Mesothelial cell of epicardium (in vitro differentiated cells): ENCODE results near the gene NFKBIE. TPM values are rescaled to one million over a fixed set of nuclear protein-coding genes. Genes with fewer than 3 reads are reported as not detected.

Source experiments
- DNase-seq, 2 experiments: peaks; one replicate each; pipeline ENCODE4 v3.0.0; 2021; ENCODE audit warnings: low spot score in 2 of 2; ENCODE audit not compliant: unreplicated experiment in 2 of 2
- H3K27ac Mint-ChIP-seq: 2 replicates; pipeline ENCODE4 v1.8.0; 2021; ENCODE audit warnings: mixed read lengths
- H3K27me3 Mint-ChIP-seq: 2 replicates; pipeline ENCODE4 v1.8.0; 2021; ENCODE audit warnings: low read depth, mixed read lengths
- H3K36me3 Mint-ChIP-seq: 2 replicates; pipeline ENCODE4 v1.8.0; 2021; ENCODE audit warnings: mixed read lengths
- H3K4me1 Mint-ChIP-seq: 2 replicates; pipeline ENCODE4 v1.8.0; 2021; ENCODE audit warnings: mixed read lengths
- H3K4me3 Mint-ChIP-seq: 2 replicates; pipeline ENCODE4 v1.8.0; 2021; ENCODE audit warnings: mild to moderate bottlenecking, moderate library complexity, mixed read lengths
- H3K9me3 Mint-ChIP-seq: 2 replicates; pipeline ENCODE4 v1.8.0; 2021; ENCODE audit warnings: mixed read lengths
- total RNA-seq: library from RNA; stranded (reverse); gene quantifications from 3 replicates; pipeline ENCODE4 v1.2.1, GENCODE V29; 2021
- TF ChIP-seq, protein P1 (sequence below): fragments of 200-600 bp; sonication (generic); IDR thresholded peaks from one replicate; pipeline ENCODE4 v1.5.0; 2021; ENCODE audit warnings: antibody characterized with exemption; ENCODE audit not compliant: unreplicated experiment

The NFKBIE gene
- total RNA-seq, 1 donor from 2014 or later: 9.7 TPM

DNA sequence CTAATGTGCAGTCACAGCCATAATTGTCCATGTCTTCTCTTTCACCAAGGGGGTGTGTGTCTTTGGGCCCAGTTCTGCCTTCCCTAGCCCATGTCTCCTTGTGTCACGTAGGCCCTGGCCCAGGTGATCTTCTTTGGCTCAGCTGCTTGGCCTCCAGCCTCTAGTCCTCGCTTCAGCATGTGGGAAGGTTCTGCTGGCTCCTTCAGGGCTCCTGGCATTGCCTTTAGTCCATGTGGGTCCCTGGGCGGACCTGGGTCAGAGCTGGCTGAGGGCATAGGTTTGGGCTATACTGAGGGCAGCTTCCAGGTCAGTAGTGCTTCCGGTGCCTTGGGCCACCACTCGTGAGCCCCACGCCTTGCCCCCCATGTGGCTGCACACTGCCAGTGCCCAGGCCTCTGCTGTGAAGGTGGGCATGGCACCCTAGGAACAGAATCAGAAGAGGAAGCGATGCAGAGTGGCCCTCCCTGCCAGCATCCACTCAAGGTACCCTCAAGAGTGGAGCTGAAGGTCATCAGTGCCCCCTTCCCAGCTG lies 35.0 kb upstream of the NFKBIE start:
- Mint-ChIP-seq H3K9me3 (no peaks in the 10 kb centered on the region), H3K36me3 (peaks cover 23% of the 10 kb centered on the region), H3K27me3 (peaks cover 35% of the 10 kb centered on the region), H3K4me3 (no peak overlapping the region), H3K4me1 (peaks cover 5% of the 10 kb centered on the region), H3K27ac (no peak overlapping the region)
- DNase-seq: no peak
- TF ChIP-seq, protein P1, sequence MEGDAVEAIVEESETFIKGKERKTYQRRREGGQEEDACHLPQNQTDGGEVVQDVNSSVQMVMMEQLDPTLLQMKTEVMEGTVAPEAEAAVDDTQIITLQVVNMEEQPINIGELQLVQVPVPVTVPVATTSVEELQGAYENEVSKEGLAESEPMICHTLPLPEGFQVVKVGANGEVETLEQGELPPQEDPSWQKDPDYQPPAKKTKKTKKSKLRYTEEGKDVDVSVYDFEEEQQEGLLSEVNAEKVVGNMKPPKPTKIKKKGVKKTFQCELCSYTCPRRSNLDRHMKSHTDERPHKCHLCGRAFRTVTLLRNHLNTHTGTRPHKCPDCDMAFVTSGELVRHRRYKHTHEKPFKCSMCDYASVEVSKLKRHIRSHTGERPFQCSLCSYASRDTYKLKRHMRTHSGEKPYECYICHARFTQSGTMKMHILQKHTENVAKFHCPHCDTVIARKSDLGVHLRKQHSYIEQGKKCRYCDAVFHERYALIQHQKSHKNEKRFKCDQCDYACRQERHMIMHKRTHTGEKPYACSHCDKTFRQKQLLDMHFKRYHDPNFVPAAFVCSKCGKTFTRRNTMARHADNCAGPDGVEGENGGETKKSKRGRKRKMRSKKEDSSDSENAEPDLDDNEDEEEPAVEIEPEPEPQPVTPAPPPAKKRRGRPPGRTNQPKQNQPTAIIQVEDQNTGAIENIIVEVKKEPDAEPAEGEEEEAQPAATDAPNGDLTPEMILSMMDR: no peak

DNA sequence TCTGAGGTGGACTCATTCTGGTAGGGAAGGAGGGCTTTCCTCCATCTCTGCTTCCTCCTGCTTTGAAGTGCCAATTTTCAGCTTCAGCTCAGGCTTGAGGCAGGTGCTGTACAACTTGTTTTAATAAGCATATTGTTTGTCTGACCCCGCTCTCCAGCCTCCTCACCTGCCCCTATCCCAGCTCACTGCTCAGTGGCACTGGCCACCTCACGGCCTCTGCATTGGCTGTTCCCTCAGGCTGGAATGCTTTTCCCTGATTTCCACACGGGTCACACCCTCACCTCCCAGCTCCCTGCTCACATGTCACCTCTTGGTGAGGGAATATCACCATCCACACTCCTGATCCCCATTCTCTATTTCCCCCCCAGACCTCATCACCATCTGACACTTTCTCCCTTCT lies 33.5 kb upstream of the NFKBIE start:
- Mint-ChIP-seq H3K36me3 (peaks cover 23% of the 10 kb centered on the region), H3K27me3 (peaks cover 50% of the 10 kb centered on the region), H3K4me3 (peak overlapping the region; percentile 20), H3K27ac (peak overlapping the region; percentile 5), H3K4me1 (peaks cover 5% of the 10 kb centered on the region), H3K9me3 (no peaks in the 10 kb centered on the region)
- TF ChIP-seq, protein P1: no peak
- DNase-seq: no peak

- H3K4me3 Mint-ChIP-seq: peak overlapping the region; percentile 54
- H3K36me3 Mint-ChIP-seq: peaks cover 18% of the 10 kb centered on the region
- H3K27ac Mint-ChIP-seq: no peak overlapping the region
- DNase-seq: no peak
- H3K9me3 Mint-ChIP-seq: no peaks in the 10 kb centered on the region
- H3K27me3 Mint-ChIP-seq: peaks cover 56% of the 10 kb centered on the region
- TF ChIP-seq, protein P1: no peak
- H3K4me1 Mint-ChIP-seq: peaks cover 5% of the 10 kb centered on the region
Observed at GRCh38 chr6:44298055-44298803, 32.9 kb upstream of the NFKBIE start.

DNA sequence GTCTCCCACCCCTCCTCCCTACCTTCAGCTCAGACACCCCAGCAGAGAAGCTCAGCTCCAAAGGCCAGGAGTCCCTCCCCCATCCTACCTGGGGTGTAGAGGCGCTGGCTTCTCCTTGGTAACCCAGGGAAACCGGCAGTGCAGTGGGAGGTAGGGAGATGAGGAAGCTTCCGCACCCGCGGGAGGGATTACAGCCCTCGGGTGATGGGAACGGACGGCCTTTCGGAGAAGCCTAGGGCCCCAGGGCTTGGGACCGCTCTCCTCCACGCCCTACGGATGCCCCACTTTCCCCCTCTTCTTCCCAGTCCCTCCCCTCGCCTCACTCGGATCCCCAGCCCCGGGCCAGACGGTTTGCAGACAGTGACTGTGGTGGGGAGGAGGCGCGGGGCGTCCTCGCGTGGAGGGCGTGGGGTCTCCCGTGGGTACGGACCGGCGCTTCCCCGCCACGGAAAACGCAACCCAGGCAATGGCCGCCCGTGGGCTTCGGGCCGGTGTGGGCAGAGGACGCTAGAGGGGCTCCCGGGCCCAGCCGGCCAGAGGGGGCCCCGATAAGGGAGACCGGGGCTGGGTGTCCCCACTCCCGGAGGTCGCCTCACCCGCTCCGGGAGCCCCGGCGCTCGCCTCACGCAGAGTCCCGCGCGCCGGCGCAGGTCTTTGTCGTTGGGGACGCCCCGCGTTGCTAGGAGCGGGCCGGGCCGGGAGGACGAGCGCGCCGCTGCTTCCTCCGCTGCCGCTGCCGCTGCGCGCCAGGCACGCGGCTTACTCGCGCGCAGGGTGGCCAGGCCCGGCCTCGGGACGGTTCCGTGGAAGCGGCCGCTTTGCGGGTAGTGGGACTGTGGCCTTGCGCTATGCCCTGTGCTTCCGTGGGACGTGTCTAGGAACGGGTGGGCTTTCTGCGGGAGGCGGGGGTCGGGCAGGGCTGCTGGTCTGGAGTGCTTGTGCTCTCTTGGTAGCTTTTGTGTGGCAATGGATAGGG lies 32.0 kb upstream of the NFKBIE start:
- DNase-seq: peak; percentile 57 to 78
- no peaks in the 10 kb centered on the region for H3K9me3 Mint-ChIP-seq
- H3K4me3 Mint-ChIP-seq: peak overlapping the region; percentile 57
- peaks cover 65% of the 10 kb centered on the region for H3K27me3 Mint-ChIP-seq
- H3K27ac Mint-ChIP-seq: no peak overlapping the region
- H3K36me3 Mint-ChIP-seq: peaks cover 15% of the 10 kb centered on the region
- TF ChIP-seq, protein P1: no peak
- peaks cover 5% of the 10 kb centered on the region for H3K4me1 Mint-ChIP-seq

- TF ChIP-seq, protein P1: no peak
- peaks cover 5% of the 10 kb centered on the region for H3K4me1 Mint-ChIP-seq
- no peak overlapping the region for H3K27ac Mint-ChIP-seq
- no peak overlapping the region for H3K4me3 Mint-ChIP-seq
- H3K9me3 Mint-ChIP-seq: no peaks in the 10 kb centered on the region
- H3K36me3 Mint-ChIP-seq: peaks cover 3% of the 10 kb centered on the region
- peaks cover 87% of the 10 kb centered on the region for H3K27me3 Mint-ChIP-seq
- no peak for DNase-seq
Observed at GRCh38 chr6:44294832-44295791, 29.8 kb upstream of the NFKBIE start.
